Measurements from ENCODE around the gene MTHFD1L.

DNA sequence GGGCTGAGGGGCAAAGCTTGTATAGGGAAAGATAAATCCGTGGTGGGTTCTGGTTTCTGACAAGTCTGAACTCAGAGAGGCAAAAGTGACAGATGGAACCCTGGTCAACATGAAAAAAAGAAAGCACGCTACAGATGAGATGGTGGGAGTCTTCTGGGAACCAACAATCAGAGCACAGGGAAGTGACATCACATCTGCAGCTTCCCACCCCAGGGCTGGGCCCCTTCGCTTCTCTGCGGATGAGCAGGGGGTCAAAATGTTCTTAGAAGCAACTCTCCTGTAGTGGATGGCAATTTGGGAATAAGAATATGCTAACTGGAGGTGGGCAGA, 245.0 kb downstream of the MTHFD1L start:
- TF ChIP-seq CTCF (IDR thresholded peaks at IDR 0.05) (no peak), EP300 (IDR thresholded peaks at IDR 0.05) (no peak), POLR2A (IDR thresholded peaks at IDR 0.05) (no peak)
